Ovary (tissue), 9 donors: ENCODE data around the gene NOL11. TPM values are rescaled to one million over a fixed set of nuclear protein-coding genes. Genes with fewer than 3 reads are reported as not detected.

Experiments used
- DNase-seq, 5 donors: peaks; one replicate each; pipeline ENCODE4 v3.0.0-alpha.2; 2019 to 2020
- H3K27ac ChIP-seq, 2 donors: fragments of 200-600 bp; one replicate each; pipeline versions ENCODE4 v1.5.1 to v1.8.0; 2019 to 2022
- H3K27me3 ChIP-seq: fragments of 200-600 bp; one replicate; pipeline ENCODE4 v1.8.0; 2022
- H3K36me3 ChIP-seq: fragments of 200-600 bp; sonication (generic); one replicate; pipeline ENCODE4 v1.5.1; 2019
- H3K4me1 ChIP-seq: one replicate; pipeline ENCODE4 v1.8.1; 2013; ENCODE audit warnings: mild to moderate bottlenecking, moderate library complexity; ENCODE audit not compliant: insufficient read depth
- H3K4me3 ChIP-seq: fragments of 200-600 bp; sonication (generic); one replicate; pipeline ENCODE4 v1.5.1; 2017
- H3K9me3 ChIP-seq, 2 donors: fragments of 200-600 bp in 1 of 2; sonication (generic) in 1 of 2; one replicate each; pipeline versions ENCODE4 v1.5.1 to v1.8.1; 2013 to 2019; ENCODE audit warnings: mild to moderate bottlenecking in 1 of 2, moderate library complexity in 1 of 2
- CTCF ChIP-seq, 3 donors: fragments of 450-650 bp in 2 of 3; fragments of 200-600 bp in 1 of 3; IDR thresholded peaks; one replicate each; pipeline versions ENCODE4 v1.5.1 to v1.8.0; 2016 to 2022; ENCODE audit warnings: antibody characterized with exemption in 3 of 3, mild to moderate bottlenecking in 1 of 3
- EP300 ChIP-seq: sonication (generic); formaldehyde crosslinking; IDR thresholded peaks from one replicate; pipeline ENCODE4 v1.6.1; 2017; ENCODE audit warnings: antibody characterized with exemption
- POLR2A ChIP-seq: fragments of 450-650 bp; IDR thresholded peaks from one replicate; pipeline ENCODE4 v1.6.1; 2017; ENCODE audit warnings: antibody characterized with exemption, mild to moderate bottlenecking, moderate library complexity
- WGBS, 3 donors: extraction: QIAGEN DNeasy Blood & Tissue Kit in 1 of 3; methylation state at CpG; one replicate each; pipeline versions ENCODE4 v1.1.5 to v1.1.7; 2013 to 2017; 5-methylcytosine and 5-hydroxymethylcytosine counted together
- intact Hi-C, 4 donors: fragments of 100-400 bp; cut with DNase I; formaldehyde crosslinking; loops; one replicate each; pipeline versions ENCODE4 v1.11.0 to v1.15.1; 2022 to 2023
- polyA plus RNA-seq, 2 donors: library from polyadenylated mRNA; stranded (reverse); fragments of 200-250 nt in 1 of 2; fragments of 350-450 nt in 1 of 2; fragmentation: Illumina TruSeq in 1 of 2; extraction: RNeasy Lipid Tissue Mini Kit (QIAGEN cat#74804) in 1 of 2; gene quantifications; one replicate each; pipeline ENCODE4 v1.2.3, GENCODE V29; 2013 to 2014
- total RNA-seq, 7 donors: library from RNA; depleted of rRNA in 2 of 7; stranded (reverse); fragments of >200 nt in 2 of 7; fragmentation: NEBNext Ultra II Directional in 3 of 7; extraction: Animal tissue kit (Norgen Biotek cat#: 25700) in 3 of 7; gene quantifications; one replicate each; pipeline versions ENCODE4 v1.1.0 to v1.2.4, GENCODE V29; 2016 to 2023
- donor health status: DM: no; HTN: no; CAD: no; lungs with moderate emphysema.
- donor health status: DM: no; HTN: no; CAD: no.
- donor health status: Bipolar disorder and iron deficiency.
- donor health status: DM: yes; HTN: yes; CAD: no.
- donor health status: DM: no; HTN: no; CAD: no.
- donor health status: DM: yes; HTN: yes; CAD: no.

The NOL11 gene
- total and polyA plus RNA-seq, 9 donors: 21.0 to 56.3 (median 32.2) TPM

- 75 to 81% (median 79%) methylated on average over 4 of the region's 4 CpGs for WGBS, 3 donors
- intact Hi-C loops: no loop called here
- Histone ChIP-seq H3K36me3 (no peaks in the 10 kb centered on the region), H3K4me3 (no peak overlapping the region), H3K27me3 (no peaks in the 10 kb centered on the region), H3K4me1 (no peaks in the 10 kb centered on the region), H3K9me3 (no peaks in the 10 kb centered on the region), H3K27ac (no peak overlapping the region)
- DNase-seq: no peak
- no peak for TF ChIP-seq EP300
- TF ChIP-seq CTCF (IDR thresholded peaks at IDR 0.05): no peak
- no peak for TF ChIP-seq POLR2A
These were observed 41.4 kb upstream of the NOL11 start for GRCh38 chr17:67676305-67676704.

GRCh38 chr17:67678414-67678813 lies 39.3 kb upstream of the NOL11 start:
- H3K36me3 ChIP-seq: no peaks in the 10 kb centered on the region
- H3K27ac ChIP-seq: no peak overlapping the region
- no peaks in the 10 kb centered on the region for H3K4me1 ChIP-seq
- no peak for DNase-seq
- WGBS, 3 donors: 89 to 100% (median 95%) methylated on average over 2 of the region's 2 CpGs
- no peak for TF ChIP-seq POLR2A
- no peak for TF ChIP-seq EP300
- no peak for TF ChIP-seq CTCF (IDR thresholded peaks at IDR 0.05)
- no peak overlapping the region for H3K4me3 ChIP-seq
- intact Hi-C loops: no loop called here
- H3K9me3 ChIP-seq: no peaks in the 10 kb centered on the region
- no peaks in the 10 kb centered on the region for H3K27me3 ChIP-seq

DNA sequence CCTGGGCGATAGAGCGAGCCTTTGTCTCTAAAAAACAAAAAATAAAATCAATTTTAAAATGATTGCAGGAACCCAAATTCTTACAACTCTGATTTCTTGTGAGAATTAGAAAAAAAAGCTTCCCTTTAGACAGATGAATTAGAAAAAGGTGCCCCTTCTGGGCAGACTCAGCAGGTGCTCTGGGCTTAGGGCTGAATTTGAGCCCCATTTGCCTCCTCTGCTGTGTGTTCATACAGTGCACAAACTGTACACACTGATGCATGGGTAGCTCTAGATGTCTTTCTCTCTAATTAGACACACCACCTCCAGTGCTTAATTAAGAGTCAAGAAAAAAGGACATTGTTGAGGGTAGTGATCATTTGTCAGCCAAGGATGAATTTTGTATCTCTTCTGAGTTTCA lies 38.5 kb upstream of the NOL11 start:
- H3K36me3 ChIP-seq: no peaks in the 10 kb centered on the region
- H3K4me3 ChIP-seq: no peak overlapping the region
- no peaks in the 10 kb centered on the region for H3K4me1 ChIP-seq
- intact Hi-C loops: no loop called here
- WGBS, 3 donors: 96 to 100% (median 96%) methylated on average over 2 of the region's 2 CpGs
- H3K9me3 ChIP-seq: no peaks in the 10 kb centered on the region
- TF ChIP-seq CTCF (IDR thresholded peaks at IDR 0.05) (no peak), POLR2A (no peak), EP300 (no peak)
- no peaks in the 10 kb centered on the region for H3K27me3 ChIP-seq
- no peak overlapping the region for H3K27ac ChIP-seq
- no peak for DNase-seq

DNA sequence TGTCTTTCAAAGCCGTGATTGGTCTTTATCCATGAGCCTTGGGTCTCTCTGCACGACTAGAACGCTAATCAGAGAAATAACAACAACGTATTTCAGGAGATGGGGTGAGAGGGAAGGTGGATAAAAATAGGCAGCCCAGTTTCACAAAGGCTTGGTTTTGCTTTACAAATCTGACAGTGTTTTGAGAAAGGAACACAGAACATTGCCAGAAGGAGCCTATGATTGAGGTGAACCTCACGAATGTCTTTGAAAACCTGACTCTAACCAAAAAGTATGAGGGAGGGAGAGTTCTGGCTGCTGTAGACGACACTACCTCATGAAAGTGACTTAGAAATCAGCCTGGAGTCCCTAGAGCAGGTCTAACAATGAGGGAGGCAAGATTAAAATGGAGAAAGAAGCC lies 38.0 kb upstream of the NOL11 start:
- TF ChIP-seq EP300 (no peak), POLR2A (no peak), CTCF (IDR thresholded peaks at IDR 0.05) (no peak)
- no peak for DNase-seq
- H3K36me3 ChIP-seq: no peaks in the 10 kb centered on the region
- intact Hi-C loops: no loop called here
- WGBS, 3 donors: 88 to 90% (median 89%) methylated on average over 6 of the region's 6 CpGs
- no peaks in the 10 kb centered on the region for H3K27me3 ChIP-seq
- H3K27ac ChIP-seq: no peak overlapping the region
- H3K4me1 ChIP-seq: no peaks in the 10 kb centered on the region
- no peak overlapping the region for H3K4me3 ChIP-seq
- H3K9me3 ChIP-seq: no peaks in the 10 kb centered on the region
